A673 (cell line): ENCODE measurements around the gene NKD1. TPM values are rescaled to one million over a fixed set of nuclear protein-coding genes. Genes with fewer than 3 reads are reported as not detected.

ENCODE experiments used
- BruUV-seq: library from RNA; stranded (reverse); fragments of 400-500 nt; replicated peaks from 2 replicates; lab custom pipeline; 2021; lab: Mats Ljungman, UMichigan
- CTCF ChIA-PET: fragments of 300-600 bp; sonication (Branson Sonifier 250); formaldehyde crosslinking; loops from one replicate; lab custom pipeline; 2022; ENCODE audit warnings: antibody characterized with exemption; lab: Charles Lee
- POLR2A ChIA-PET: fragments of 300-600 bp; sonication (Branson Sonifier 250); formaldehyde crosslinking; loops from one replicate; lab custom pipeline; 2022; ENCODE audit warnings: antibody characterized with exemption; ENCODE audit not compliant: low non-redundant PET; lab: Charles Lee
- DNase-seq: peaks from one replicate; pipeline ENCODE4 v3.0.0-alpha.2; 2015; ENCODE audit warnings: low spot score
- H3K27ac ChIP-seq: fragments of 200-600 bp; sonication (generic); 2 replicates; pipeline ENCODE4 v1.5.1; 2016; ENCODE audit warnings: mixed run types, low read depth, mild to moderate bottlenecking, mixed read lengths, antibody characterized with exemption, low read length; ENCODE audit not compliant: poor library complexity, severe bottlenecking
- H3K27me3 ChIP-seq: fragments of 200-600 bp; sonication (generic); replicated peaks from 2 replicates; pipeline ENCODE4 v1.6.1; 2017; ENCODE audit warnings: mixed run types, low read depth, mild to moderate bottlenecking, mixed read lengths, antibody characterized with exemption, low read length; ENCODE audit not compliant: insufficient read depth, poor library complexity
- H3K36me3 ChIP-seq: fragments of 200-600 bp; sonication (generic); 2 replicates; pipeline ENCODE4 v1.6.1; 2016; ENCODE audit warnings: mixed run types, mild to moderate bottlenecking, mixed read lengths, antibody characterized with exemption, low read length; ENCODE audit not compliant: insufficient read depth, poor library complexity, severe bottlenecking
- H3K4me1 ChIP-seq: fragments of 200-600 bp; sonication (generic); 2 replicates; pipeline ENCODE4 v1.6.1; 2017; ENCODE audit warnings: mixed run types, mild to moderate bottlenecking, mixed read lengths, antibody characterized with exemption, low read length; ENCODE audit not compliant: insufficient read depth, poor library complexity, severe bottlenecking
- H3K4me3 ChIP-seq: fragments of 200-600 bp; sonication (generic); 2 replicates; pipeline ENCODE4 v1.5.1; 2016; ENCODE audit warnings: low read depth, mixed run types, mild to moderate bottlenecking, mixed read lengths, low read length; ENCODE audit not compliant: poor library complexity, severe bottlenecking
- H3K9me3 ChIP-seq: fragments of 200-600 bp; sonication (generic); 2 replicates; pipeline ENCODE4 v1.6.1; 2016; ENCODE audit warnings: mixed run types, low read depth, mild to moderate bottlenecking, mixed read lengths, antibody characterized with exemption, low read length; ENCODE audit not compliant: poor library complexity, severe bottlenecking
- EZH2 ChIP-seq: fragments of 200-600 bp; sonication (generic); IDR thresholded peaks from 2 replicates; pipeline ENCODE4 v1.6.1; 2017; ENCODE audit warnings: borderline replicate concordance, low read depth, mild to moderate bottlenecking, mixed read lengths, antibody characterized with exemption, low read length; ENCODE audit not compliant: poor library complexity, severe bottlenecking
- intact Hi-C: fragments of 100-400 bp; cut with micrococcal nuclease; formaldehyde crosslinking; loops from one replicate; pipeline ENCODE4 v1.10.0; 2022; ENCODE audit not compliant: unreplicated experiment
- total RNA-seq: library from RNA; stranded (reverse); gene quantifications from 2 replicates; pipeline ENCODE4 v1.2.3, GENCODE V29; 2021
- TF ChIP-seq, protein P1 (sequence below): fragments of 300-800, 200-600 bp; sonication (generic); conservative IDR thresholded peaks from 2 replicates; pipeline ENCODE4 v1.5.1; 2017; ENCODE audit warnings: low read depth, mild to moderate bottlenecking, antibody characterized with exemption, low read length, moderate library complexity, mixed read lengths

Gene NKD1
- total RNA-seq, 1 experiment from 2014 or later: 1.1 TPM

DNA sequence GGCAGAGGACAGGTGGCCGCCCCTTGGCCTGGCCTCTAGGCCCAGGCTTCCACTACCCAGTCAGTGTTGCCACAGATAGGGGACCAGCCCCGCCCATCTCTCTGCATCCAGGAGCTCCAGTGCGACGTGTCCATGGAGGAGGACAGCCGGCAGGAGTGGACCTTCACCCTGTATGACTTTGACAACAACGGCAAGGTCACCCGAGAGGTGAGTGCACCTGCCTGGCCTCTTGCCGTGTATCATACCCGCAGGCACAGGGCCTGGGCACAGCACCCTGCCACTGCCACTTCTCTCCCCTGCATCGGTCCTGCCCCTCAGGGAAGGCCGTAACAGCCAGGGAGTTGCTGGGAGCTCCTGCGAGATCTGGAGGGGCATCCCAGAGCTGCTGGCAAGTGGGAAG is 77.2 kb downstream of the NKD1 start:
- no peaks in the 10 kb centered on the region for H3K27me3 ChIP-seq
- POLR2A ChIA-PET: no interaction called here
- H3K4me3 ChIP-seq: no peak overlapping the region
- no peak overlapping the region for H3K27ac ChIP-seq
- H3K4me1 ChIP-seq: no peaks in the 10 kb centered on the region
- BruUV-seq: no TSS peak
- CTCF ChIA-PET: no interaction called here
- TF ChIP-seq, protein P1, sequence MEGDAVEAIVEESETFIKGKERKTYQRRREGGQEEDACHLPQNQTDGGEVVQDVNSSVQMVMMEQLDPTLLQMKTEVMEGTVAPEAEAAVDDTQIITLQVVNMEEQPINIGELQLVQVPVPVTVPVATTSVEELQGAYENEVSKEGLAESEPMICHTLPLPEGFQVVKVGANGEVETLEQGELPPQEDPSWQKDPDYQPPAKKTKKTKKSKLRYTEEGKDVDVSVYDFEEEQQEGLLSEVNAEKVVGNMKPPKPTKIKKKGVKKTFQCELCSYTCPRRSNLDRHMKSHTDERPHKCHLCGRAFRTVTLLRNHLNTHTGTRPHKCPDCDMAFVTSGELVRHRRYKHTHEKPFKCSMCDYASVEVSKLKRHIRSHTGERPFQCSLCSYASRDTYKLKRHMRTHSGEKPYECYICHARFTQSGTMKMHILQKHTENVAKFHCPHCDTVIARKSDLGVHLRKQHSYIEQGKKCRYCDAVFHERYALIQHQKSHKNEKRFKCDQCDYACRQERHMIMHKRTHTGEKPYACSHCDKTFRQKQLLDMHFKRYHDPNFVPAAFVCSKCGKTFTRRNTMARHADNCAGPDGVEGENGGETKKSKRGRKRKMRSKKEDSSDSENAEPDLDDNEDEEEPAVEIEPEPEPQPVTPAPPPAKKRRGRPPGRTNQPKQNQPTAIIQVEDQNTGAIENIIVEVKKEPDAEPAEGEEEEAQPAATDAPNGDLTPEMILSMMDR: no peak
- no peak for TF ChIP-seq EZH2
- no peaks in the 10 kb centered on the region for H3K9me3 ChIP-seq
- no peak for DNase-seq
- intact Hi-C loops: no loop called here
- no peaks in the 10 kb centered on the region for H3K36me3 ChIP-seq

DNA sequence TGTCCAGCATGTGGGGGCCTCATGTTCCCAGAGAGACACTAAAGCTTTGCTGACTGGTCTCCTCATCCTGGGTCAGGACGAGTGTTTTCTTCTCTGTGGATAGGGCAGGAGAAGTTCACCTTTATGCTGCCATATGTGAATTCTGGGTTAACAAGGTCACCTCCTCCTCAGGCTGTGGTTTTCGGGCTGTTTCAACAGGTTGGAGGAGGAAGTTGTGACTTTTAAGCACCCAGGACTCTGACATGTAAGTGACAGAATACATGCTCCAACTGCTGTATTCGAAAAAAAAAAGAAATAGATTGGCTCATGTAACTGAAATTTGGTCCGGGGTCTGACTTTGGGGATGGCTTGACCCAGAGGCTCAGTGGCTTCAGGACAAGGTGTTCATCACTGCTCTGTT is 78.7 kb downstream of the NKD1 start:
- BruUV-seq: no TSS peak
- intact Hi-C loops: no loop called here
- no peaks in the 10 kb centered on the region for H3K27me3 ChIP-seq

DNA sequence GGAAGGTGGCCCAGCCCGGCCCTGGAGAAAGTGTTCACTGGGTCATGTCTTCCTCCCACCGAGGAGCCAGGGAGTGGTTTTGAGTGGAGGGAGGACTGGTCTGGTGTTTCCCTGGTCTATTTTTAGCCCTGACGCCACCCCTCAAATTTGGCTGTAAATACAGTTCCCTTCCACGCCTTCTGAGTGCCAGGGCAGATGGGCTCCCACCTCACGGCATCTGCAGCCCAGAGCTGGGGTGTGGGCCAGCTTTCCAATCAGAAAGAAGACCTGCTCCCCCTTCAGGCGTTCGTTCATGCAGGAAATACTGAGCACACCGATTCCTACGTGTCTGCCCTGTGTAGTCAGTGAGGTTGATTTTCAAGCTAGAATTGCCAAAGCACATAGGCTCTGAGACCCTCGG is 79.2 kb downstream of the NKD1 start:
- ChIA-PET POLR2A (no interaction called here), CTCF (no interaction called here)
- no TSS peak for BruUV-seq
- intact Hi-C loops: no loop called here
- H3K27ac ChIP-seq: no peak overlapping the region
- peak; percentile 7 for DNase-seq
- H3K36me3 ChIP-seq: no peaks in the 10 kb centered on the region
- no peaks in the 10 kb centered on the region for H3K27me3 ChIP-seq
- no peaks in the 10 kb centered on the region for H3K9me3 ChIP-seq
- H3K4me3 ChIP-seq: no peak overlapping the region
- no peak for TF ChIP-seq EZH2
- TF ChIP-seq, protein P1: 0 out of 2 replicates have a peak, but pooled peaks have one; percentile 10
- H3K4me1 ChIP-seq: no peaks in the 10 kb centered on the region

More for the DNA sequence above, 78.7 kb downstream of the NKD1 start:
- Histone ChIP-seq H3K4me3 (no peak overlapping the region), H3K27ac (no peak overlapping the region), H3K36me3 (no peaks in the 10 kb centered on the region), H3K9me3 (no peaks in the 10 kb centered on the region), H3K4me1 (no peaks in the 10 kb centered on the region)
- TF ChIP-seq EZH2: no peak
- TF ChIP-seq, protein P1: no peak
- DNase-seq: no peak
- CTCF ChIA-PET: no interaction called here
- POLR2A ChIA-PET: no interaction called here
